HG02973 (cell line): ENCODE data around the gene PSMG3.

ENCODE experiments used
- ATAC-seq: cut with Tn5 transposase; IDR thresholded peaks from one replicate; pipeline ENCODE4 v1.9.1; 2021; ENCODE audit warnings: moderate library complexity; ENCODE audit not compliant: unreplicated experiment

Gene PSMG3

GRCh38 chr7:1580422-1581030, 10.7 kb upstream of the PSMG3 start:
- ATAC-seq: no peak

GRCh38 chr7:1579481-1580421, 9.9 kb upstream of the PSMG3 start:
- ATAC-seq: no peak

GRCh38 chr7:1578513-1578912, 8.7 kb upstream of the PSMG3 start:
- ATAC-seq: no peak

GRCh38 chr7:1576521-1577253, 6.9 kb upstream of the PSMG3 start:
- no peak for ATAC-seq

- ATAC-seq: no peak
Measured at GRCh38 chr7:1575809-1576208, 6.0 kb upstream of the PSMG3 start.

GRCh38 chr7:1572111-1572822, 2.4 kb upstream of the PSMG3 start:
- no peak for ATAC-seq

GRCh38 chr7:1569440-1569832, 396 bp downstream of the PSMG3 start:
- no peak for ATAC-seq

- ATAC-seq: no peak
Measured at GRCh38 chr7:1569016-1569415, 816 bp downstream of the PSMG3 start.

GRCh38 chr7:1567896-1568510, 1.8 kb downstream of the PSMG3 start:
- no peak for ATAC-seq

- no peak for ATAC-seq
Measured at GRCh38 chr7:1567049-1567771, 2.6 kb downstream of the PSMG3 start.

- no peak for ATAC-seq
Measured at GRCh38 chr7:1566687-1567048, 3.2 kb downstream of the PSMG3 start.

- ATAC-seq: no peak
Measured at GRCh38 chr7:1564603-1565022, 5.2 kb downstream of the PSMG3 start.

- no peak for ATAC-seq
Measured at GRCh38 chr7:1563981-1564602, 5.7 kb downstream of the PSMG3 start.

GRCh38 chr7:1562597-1563051, 7.2 kb downstream of the PSMG3 start:
- ATAC-seq: no peak

- no peak for ATAC-seq
Measured at GRCh38 chr7:1562116-1562515, 7.7 kb downstream of the PSMG3 start.

- no peak for ATAC-seq
Measured at GRCh38 chr7:1561036-1561940, 8.5 kb downstream of the PSMG3 start.

GRCh38 chr7:1560620-1561031, 9.2 kb downstream of the PSMG3 start:
- no peak for ATAC-seq
